Measurements from ENCODE around the gene CDK14.

GRCh38 chr7:90951986-90952954 lies 356.1 kb downstream of the CDK14 start:
- TF ChIP-seq CTCF (IDR thresholded peaks at IDR 0.05) (no peak), EP300 (IDR thresholded peaks at IDR 0.05) (no peak), POLR2A (IDR thresholded peaks at IDR 0.05) (no peak)

Data from ovary (tissue), 3 donors.